Cardiac muscle cell (in vitro differentiated cells and primary cell): Measurements from ENCODE around the gene RALY. TPM values are rescaled to one million over a fixed set of nuclear protein-coding genes. Genes with fewer than 3 reads are reported as not detected.

Experiments
- DNase-seq, 2 donors: peaks; one replicate each; pipeline versions ENCODE4 v3.0.0 to v3.0.0-alpha.2; 2010 to 2017; ENCODE audit warnings: low read depth in 1 of 2, low spot score in 1 of 2
- H3K27ac ChIP-seq: fragments of 200-600 bp; sonication (generic); 2 replicates; pipeline ENCODE4 v1.5.1; 2016
- H3K27me3 ChIP-seq: fragments of 200-600 bp; sonication (generic); 2 replicates; pipeline ENCODE4 v1.6.0; 2016; ENCODE audit warnings: control low read depth
- H3K36me3 ChIP-seq: fragments of 200-600 bp; sonication (generic); 2 replicates; pipeline ENCODE4 v1.5.1; 2016; ENCODE audit warnings: control low read depth
- H3K4me1 ChIP-seq: fragments of 200-600 bp; sonication (generic); 2 replicates; pipeline ENCODE4 v1.8.1; 2017; ENCODE audit warnings: low read depth, mild to moderate bottlenecking, mixed run types
- H3K4me3 ChIP-seq: fragments of 200-600 bp; sonication (generic); 2 replicates; pipeline ENCODE4 v1.5.1; 2016; ENCODE audit warnings: mild to moderate bottlenecking
- H3K9me3 ChIP-seq: fragments of 200-600 bp; sonication (generic); 2 replicates; pipeline ENCODE4 v1.5.1; 2017; ENCODE audit warnings: low read depth, mild to moderate bottlenecking, control low read depth
- polyA plus RNA-seq: library from polyadenylated mRNA; unstranded; fragments of >200 nt; fragmentation: Nextera tagmentation; extraction: Ambion mirVana; gene quantifications from 2 replicates; pipeline ENCODE4 v1.2.1, GENCODE V29; 2016
- total RNA-seq: library from RNA; depleted of rRNA; stranded (reverse); fragments of >200 nt; gene quantifications from 2 replicates; pipeline ENCODE4 v1.2.3, GENCODE V29; 2016
- TF ChIP-seq, protein P1 (sequence below): IDR thresholded peaks from 2 replicates; pipeline ENCODE4 v1.5.1; 2012; ENCODE audit warnings: low read depth, mild to moderate bottlenecking, low read length

Gene RALY
- total and polyA plus RNA-seq, 2 experiments from 2014 or later, result 241 to 308 TPM

- TF ChIP-seq, protein P1, sequence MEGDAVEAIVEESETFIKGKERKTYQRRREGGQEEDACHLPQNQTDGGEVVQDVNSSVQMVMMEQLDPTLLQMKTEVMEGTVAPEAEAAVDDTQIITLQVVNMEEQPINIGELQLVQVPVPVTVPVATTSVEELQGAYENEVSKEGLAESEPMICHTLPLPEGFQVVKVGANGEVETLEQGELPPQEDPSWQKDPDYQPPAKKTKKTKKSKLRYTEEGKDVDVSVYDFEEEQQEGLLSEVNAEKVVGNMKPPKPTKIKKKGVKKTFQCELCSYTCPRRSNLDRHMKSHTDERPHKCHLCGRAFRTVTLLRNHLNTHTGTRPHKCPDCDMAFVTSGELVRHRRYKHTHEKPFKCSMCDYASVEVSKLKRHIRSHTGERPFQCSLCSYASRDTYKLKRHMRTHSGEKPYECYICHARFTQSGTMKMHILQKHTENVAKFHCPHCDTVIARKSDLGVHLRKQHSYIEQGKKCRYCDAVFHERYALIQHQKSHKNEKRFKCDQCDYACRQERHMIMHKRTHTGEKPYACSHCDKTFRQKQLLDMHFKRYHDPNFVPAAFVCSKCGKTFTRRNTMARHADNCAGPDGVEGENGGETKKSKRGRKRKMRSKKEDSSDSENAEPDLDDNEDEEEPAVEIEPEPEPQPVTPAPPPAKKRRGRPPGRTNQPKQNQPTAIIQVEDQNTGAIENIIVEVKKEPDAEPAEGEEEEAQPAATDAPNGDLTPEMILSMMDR, result no peak
- no peaks in the 10 kb centered on the region for H3K27me3 ChIP-seq
- H3K27ac ChIP-seq, result no peak overlapping the region
- no peaks in the 10 kb centered on the region for H3K36me3 ChIP-seq
- H3K4me3 ChIP-seq, result no peak overlapping the region
- H3K9me3 ChIP-seq, result no peaks in the 10 kb centered on the region
- H3K4me1 ChIP-seq, result no peaks in the 10 kb centered on the region
- DNase-seq, result no peak
Observed at GRCh38 chr20:33951171-33951570, 42.5 kb upstream of the RALY start.

DNA sequence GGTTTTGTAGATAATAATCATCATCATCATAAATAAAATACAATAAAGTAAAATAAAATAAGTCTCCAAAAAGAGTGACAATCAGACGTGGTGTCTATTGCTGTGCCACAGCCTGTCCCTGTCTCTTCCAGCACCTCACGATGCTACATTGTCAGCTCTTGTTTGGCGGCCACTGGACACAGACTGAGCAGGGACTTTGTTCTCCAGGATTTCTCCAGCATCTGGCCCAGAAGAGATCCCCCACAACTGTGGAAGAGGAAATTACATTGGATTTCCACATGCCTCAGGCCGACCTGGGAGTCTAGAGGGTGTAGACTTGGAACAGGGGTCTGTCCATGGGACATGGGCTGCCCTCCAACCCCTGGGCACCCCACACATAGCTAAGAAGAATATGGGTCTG lies 39.2 kb upstream of the RALY start:
- Histone ChIP-seq H3K4me3 (no peak overlapping the region), H3K36me3 (no peaks in the 10 kb centered on the region), H3K4me1 (no peaks in the 10 kb centered on the region), H3K27ac (no peak overlapping the region), H3K27me3 (no peaks in the 10 kb centered on the region), H3K9me3 (no peaks in the 10 kb centered on the region)
- no peak for DNase-seq
- TF ChIP-seq, protein P1, result no peak

DNA sequence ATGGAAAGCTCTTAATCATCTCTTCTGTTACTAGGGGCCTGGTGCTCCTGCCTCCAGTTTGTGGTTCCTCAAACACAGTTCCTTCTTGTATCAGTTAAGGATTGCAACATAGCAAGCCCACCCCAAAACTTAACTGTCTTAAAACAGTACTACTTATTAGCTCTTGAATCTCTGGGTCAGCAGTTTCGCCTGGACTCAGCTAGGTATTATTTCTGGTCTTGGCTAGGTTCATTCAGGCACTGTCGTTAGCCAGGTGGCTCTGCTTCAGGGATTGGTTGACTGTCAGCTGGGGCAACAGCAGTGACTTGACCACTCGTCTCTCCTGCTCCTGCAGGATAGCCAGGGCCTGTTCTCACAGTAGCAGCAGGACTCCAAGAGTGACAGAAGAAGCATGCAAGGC lies 30.0 kb upstream of the RALY start:
- TF ChIP-seq, protein P1, result no peak
- DNase-seq, result no peak
- no peak overlapping the region for H3K4me3 ChIP-seq
- H3K36me3 ChIP-seq, result no peaks in the 10 kb centered on the region
- H3K9me3 ChIP-seq, result no peaks in the 10 kb centered on the region
- H3K4me1 ChIP-seq, result no peaks in the 10 kb centered on the region
- no peaks in the 10 kb centered on the region for H3K27me3 ChIP-seq
- no peak overlapping the region for H3K27ac ChIP-seq

GRCh38 chr20:33964441-33964840 lies 29.3 kb upstream of the RALY start:
- no peaks in the 10 kb centered on the region for H3K4me1 ChIP-seq
- no peak for DNase-seq
- H3K27me3 ChIP-seq, result no peaks in the 10 kb centered on the region
- no peak overlapping the region for H3K4me3 ChIP-seq
- no peaks in the 10 kb centered on the region for H3K36me3 ChIP-seq
- TF ChIP-seq, protein P1, result no peak
- no peaks in the 10 kb centered on the region for H3K9me3 ChIP-seq
- H3K27ac ChIP-seq, result no peak overlapping the region

GRCh38 chr20:33967126-33967525 lies 26.6 kb upstream of the RALY start:
- H3K9me3 ChIP-seq, result no peaks in the 10 kb centered on the region
- TF ChIP-seq, protein P1, result no peak
- H3K36me3 ChIP-seq, result no peaks in the 10 kb centered on the region
- no peak for DNase-seq
- no peaks in the 10 kb centered on the region for H3K4me1 ChIP-seq
- no peaks in the 10 kb centered on the region for H3K27me3 ChIP-seq
- no peak overlapping the region for H3K27ac ChIP-seq
- H3K4me3 ChIP-seq, result no peak overlapping the region

DNA sequence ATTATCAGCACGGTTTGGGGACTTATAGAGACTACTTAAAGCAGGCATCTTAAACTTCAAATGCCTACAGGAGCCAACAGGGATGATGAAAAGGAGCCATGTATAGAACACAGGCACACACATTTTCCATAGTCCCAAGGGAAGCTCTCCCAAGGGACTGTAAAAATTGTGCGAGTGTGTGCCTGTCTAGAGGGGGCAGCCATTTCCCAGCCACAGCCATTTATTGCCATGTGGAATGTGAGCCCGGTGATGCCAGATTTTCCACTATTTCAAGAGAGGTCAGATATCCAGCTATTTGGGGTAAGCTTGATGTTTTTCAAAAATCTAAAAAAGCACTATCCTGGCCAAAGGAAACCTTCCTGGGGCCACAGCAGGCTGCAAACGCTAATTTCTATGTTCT lies 24.1 kb upstream of the RALY start:
- Histone ChIP-seq H3K4me1 (no peaks in the 10 kb centered on the region), H3K27ac (no peak overlapping the region), H3K9me3 (no peaks in the 10 kb centered on the region), H3K36me3 (no peaks in the 10 kb centered on the region), H3K27me3 (no peaks in the 10 kb centered on the region), H3K4me3 (no peak overlapping the region)
- DNase-seq, result no peak
- TF ChIP-seq, protein P1, result no peak
